NK-92 treated with Interleukin-12 subunit alpha and Interleukin-12 subunit beta, amount 100 ng/mL, for 24 hours (cell line): ENCODE measurements around the gene GPX1.

Source experiments
- DNase-seq: peaks from one replicate; lab custom pipeline; 2025; lab: John Stamatoyannopoulos, UW

GPX1 gene

GRCh38 chr3:49311283-49311682 lies 46.9 kb downstream of the GPX1 start:
- DNase-seq: no peak

GRCh38 chr3:49310677-49311076 lies 47.5 kb downstream of the GPX1 start:
- DNase-seq: no peak
